HepG2 (cell line): ENCODE measurements around the gene PRKAR1B. TPM values are rescaled to one million over a fixed set of nuclear protein-coding genes. Genes with fewer than 3 reads are reported as not detected.

Experiments
- CC2D1A ChIP-seq: sonication (generic); formaldehyde crosslinking; IDR thresholded peaks from 2 replicates; pipeline ENCODE4 v1.8.1; 2023; ENCODE audit warnings: mild to moderate bottlenecking, missing genetic modification reagents
- HMGXB3 ChIP-seq: sonication (generic); formaldehyde crosslinking; IDR thresholded peaks from 2 replicates; pipeline ENCODE4 v1.4.0; 2020; ENCODE audit warnings: missing genetic modification reagents, borderline replicate concordance
- MED8 ChIP-seq: sonication (generic); formaldehyde crosslinking; IDR thresholded peaks from 2 replicates; pipeline ENCODE4 v1.8.1; 2023; ENCODE audit warnings: mild to moderate bottlenecking, missing genetic modification reagents; ENCODE audit not compliant: insufficient replicate concordance
- PRDM10 ChIP-seq: sonication (generic); formaldehyde crosslinking; IDR thresholded peaks from 2 replicates; pipeline ENCODE4 v1.4.0; 2020; ENCODE audit warnings: low read depth, missing genetic modification reagents
- SAP130 ChIP-seq: IDR thresholded peaks from 2 replicates; pipeline ENCODE4 v1.6.1; 2016; ENCODE audit warnings: low read depth
- SMAD9 ChIP-seq: sonication (generic); formaldehyde crosslinking; IDR thresholded peaks from 2 replicates; pipeline ENCODE4 v1.5.1; 2020; ENCODE audit warnings: mild to moderate bottlenecking, missing genetic modification reagents
- SNAI1 ChIP-seq: sonication (generic); formaldehyde crosslinking; IDR thresholded peaks from 2 replicates; pipeline ENCODE4 v1.5.0; 2020; ENCODE audit warnings: mild to moderate bottlenecking, missing genetic modification reagents, borderline replicate concordance
- TBL1XR1 ChIP-seq: fragments of 150-350 bp; IDR thresholded peaks from 2 replicates; pipeline ENCODE4 v1.6.1; 2014; ENCODE audit warnings: borderline replicate concordance, low read length; ENCODE audit not compliant: partially characterized antibody
- ZNF33A ChIP-seq: sonication (generic); formaldehyde crosslinking; IDR thresholded peaks from 2 replicates; pipeline ENCODE4 v1.5.1; 2020; ENCODE audit warnings: missing genetic modification reagents, mild to moderate bottlenecking, moderate library complexity, borderline replicate concordance
- ZSCAN20 ChIP-seq: sonication (generic); formaldehyde crosslinking; IDR thresholded peaks from 2 replicates; pipeline ENCODE4 v1.4.0; 2020; ENCODE audit warnings: missing genetic modification reagents, mild to moderate bottlenecking, borderline replicate concordance
- polyA plus RNA-seq, 8 experiments: library from polyadenylated mRNA; depleted of rRNA in 3 of 8; stranded (reverse) in 7 of 8; unstranded in 1 of 8; fragments of >200 nt; fragmentation: Illumina TruSeq in 4 of 8; extraction: Trizol in 4 of 8; gene quantifications; 2 replicates each; pipeline versions ENCODE4 v1.2.1 to v1.2.3, GENCODE V29; 2011 to 2016; ENCODE audit warnings: low read depth in 4 of 8, missing spikeins in 1 of 8, mixed read lengths in 1 of 8; ENCODE audit not compliant: insufficient read depth in 1 of 8
- total RNA-seq, 5 experiments: library from RNA; depleted of rRNA; stranded (reverse); fragments of >200 nt; fragmentation: Illumina TruSeq; extraction: Trizol; gene quantifications; 2 replicates each; pipeline ENCODE4 v1.2.3, GENCODE V29; 2016; ENCODE audit warnings: low read depth in 1 of 5
- TF ChIP-seq, protein P1 (sequence below): sonication (generic); formaldehyde crosslinking; IDR thresholded peaks from 2 replicates; pipeline ENCODE4 v1.5.0; 2020; ENCODE audit warnings: mild to moderate bottlenecking, missing genetic modification reagents, borderline replicate concordance

Gene PRKAR1B
- total and polyA plus RNA-seq, 2 of the 13 experiments (the other 11 are each of a cell fraction or from before 2014, with no cell fraction given) = 7.9 to 28.2 TPM

GRCh38 chr7:618539-619367, 108.3 kb downstream of the PRKAR1B start (continued):
- peak; percentile 54; the same call in 1 of the 2 replicates for TF ChIP-seq HMGXB3 (CRISPR knock-in tag)
- no peak for TF ChIP-seq SMAD9
- TF ChIP-seq TBL1XR1 = no peak
- TF ChIP-seq ZNF33A = no peak
- TF ChIP-seq SNAI1 (CRISPR knock-in tag) = no peak
- TF ChIP-seq MED8 (CRISPR knock-in tag) = no peak
- peak; percentile 43 for TF ChIP-seq PRDM10 (CRISPR knock-in tag)
- TF ChIP-seq, protein P1, sequence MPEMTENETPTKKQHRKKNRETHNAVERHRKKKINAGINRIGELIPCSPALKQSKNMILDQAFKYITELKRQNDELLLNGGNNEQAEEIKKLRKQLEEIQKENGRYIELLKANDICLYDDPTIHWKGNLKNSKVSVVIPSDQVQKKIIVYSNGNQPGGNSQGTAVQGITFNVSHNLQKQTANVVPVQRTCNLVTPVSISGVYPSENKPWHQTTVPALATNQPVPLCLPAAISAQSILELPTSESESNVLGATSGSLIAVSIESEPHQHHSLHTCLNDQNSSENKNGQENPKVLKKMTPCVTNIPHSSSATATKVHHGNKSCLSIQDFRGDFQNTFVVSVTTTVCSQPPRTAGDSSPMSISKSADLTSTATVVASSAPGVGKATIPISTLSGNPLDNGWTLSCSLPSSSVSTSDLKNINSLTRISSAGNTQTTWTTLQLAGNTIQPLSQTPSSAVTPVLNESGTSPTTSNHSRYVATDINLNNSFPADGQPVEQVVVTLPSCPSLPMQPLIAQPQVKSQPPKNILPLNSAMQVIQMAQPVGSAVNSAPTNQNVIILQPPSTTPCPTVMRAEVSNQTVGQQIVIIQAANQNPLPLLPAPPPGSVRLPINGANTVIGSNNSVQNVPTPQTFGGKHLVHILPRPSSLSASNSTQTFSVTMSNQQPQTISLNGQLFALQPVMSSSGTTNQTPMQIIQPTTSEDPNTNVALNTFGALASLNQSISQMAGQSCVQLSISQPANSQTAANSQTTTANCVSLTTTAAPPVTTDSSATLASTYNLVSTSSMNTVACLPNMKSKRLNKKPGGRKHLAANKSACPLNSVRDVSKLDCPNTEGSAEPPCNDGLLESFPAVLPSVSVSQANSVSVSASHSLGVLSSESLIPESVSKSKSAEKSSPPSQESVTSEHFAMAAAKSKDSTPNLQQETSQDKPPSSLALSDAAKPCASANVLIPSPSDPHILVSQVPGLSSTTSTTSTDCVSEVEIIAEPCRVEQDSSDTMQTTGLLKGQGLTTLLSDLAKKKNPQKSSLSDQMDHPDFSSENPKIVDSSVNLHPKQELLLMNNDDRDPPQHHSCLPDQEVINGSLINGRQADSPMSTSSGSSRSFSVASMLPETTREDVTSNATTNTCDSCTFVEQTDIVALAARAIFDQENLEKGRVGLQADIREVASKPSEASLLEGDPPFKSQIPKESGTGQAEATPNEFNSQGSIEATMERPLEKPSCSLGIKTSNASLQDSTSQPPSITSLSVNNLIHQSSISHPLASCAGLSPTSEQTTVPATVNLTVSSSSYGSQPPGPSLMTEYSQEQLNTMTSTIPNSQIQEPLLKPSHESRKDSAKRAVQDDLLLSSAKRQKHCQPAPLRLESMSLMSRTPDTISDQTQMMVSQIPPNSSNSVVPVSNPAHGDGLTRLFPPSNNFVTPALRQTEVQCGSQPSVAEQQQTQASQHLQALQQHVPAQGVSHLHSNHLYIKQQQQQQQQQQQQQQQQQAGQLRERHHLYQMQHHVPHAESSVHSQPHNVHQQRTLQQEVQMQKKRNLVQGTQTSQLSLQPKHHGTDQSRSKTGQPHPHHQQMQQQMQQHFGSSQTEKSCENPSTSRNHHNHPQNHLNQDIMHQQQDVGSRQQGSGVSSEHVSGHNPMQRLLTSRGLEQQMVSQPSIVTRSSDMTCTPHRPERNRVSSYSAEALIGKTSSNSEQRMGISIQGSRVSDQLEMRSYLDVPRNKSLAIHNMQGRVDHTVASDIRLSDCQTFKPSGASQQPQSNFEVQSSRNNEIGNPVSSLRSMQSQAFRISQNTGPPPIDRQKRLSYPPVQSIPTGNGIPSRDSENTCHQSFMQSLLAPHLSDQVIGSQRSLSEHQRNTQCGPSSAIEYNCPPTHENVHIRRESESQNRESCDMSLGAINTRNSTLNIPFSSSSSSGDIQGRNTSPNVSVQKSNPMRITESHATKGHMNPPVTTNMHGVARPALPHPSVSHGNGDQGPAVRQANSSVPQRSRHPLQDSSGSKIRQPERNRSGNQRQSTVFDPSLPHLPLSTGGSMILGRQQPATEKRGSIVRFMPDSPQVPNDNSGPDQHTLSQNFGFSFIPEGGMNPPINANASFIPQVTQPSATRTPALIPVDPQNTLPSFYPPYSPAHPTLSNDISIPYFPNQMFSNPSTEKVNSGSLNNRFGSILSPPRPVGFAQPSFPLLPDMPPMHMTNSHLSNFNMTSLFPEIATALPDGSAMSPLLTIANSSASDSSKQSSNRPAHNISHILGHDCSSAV = no peak
- TF ChIP-seq CC2D1A (CRISPR knock-in tag) = no peak
- no peak for TF ChIP-seq ZSCAN20
- TF ChIP-seq SAP130 (CRISPR knock-in tag) = peak; percentile 71
